Peyer's patch (tissue), 4 donors: ENCODE results near the gene IRF8. TPM values are rescaled to one million over a fixed set of nuclear protein-coding genes. Genes with fewer than 3 reads are reported as not detected.

ENCODE experiments used
- DNase-seq, 3 donors: peaks; one replicate each; pipeline ENCODE4 v3.0.0-alpha.2; 2017 to 2019
- H3K27ac ChIP-seq, 4 donors: fragments of 200-600 bp; sonication (generic); one replicate each; pipeline ENCODE4 v1.5.1; 2016 to 2019
- H3K27me3 ChIP-seq, 2 donors: fragments of 200-600 bp; sonication (generic); one replicate each; pipeline ENCODE4 v1.5.1; 2019
- H3K36me3 ChIP-seq, 3 donors: fragments of 200-600 bp; sonication (generic); one replicate each; pipeline ENCODE4 v1.5.1; 2016 to 2019
- H3K4me1 ChIP-seq, 4 donors: fragments of 200-600 bp; sonication (generic); one replicate each; pipeline ENCODE4 v1.5.1; 2016 to 2019
- H3K4me3 ChIP-seq, 4 donors: fragments of 200-600 bp; sonication (generic); 1 replicate in 3 of 4; 2 replicates in 1 of 4; pipeline ENCODE4 v1.5.1; 2016 to 2019; ENCODE audit warnings: mild to moderate bottlenecking in 1 of 4
- H3K9me3 ChIP-seq, 4 donors: fragments of 200-600 bp; sonication (generic); one replicate each; pipeline ENCODE4 v1.5.1; 2016 to 2019; ENCODE audit warnings: mild to moderate bottlenecking in 1 of 4
- CTCF ChIP-seq, 6 experiments: fragments of 450-650 bp in 4 of 6; fragments of 200-600 bp in 2 of 6; sonication (generic) in 1 of 6; IDR thresholded peaks; one replicate each; pipeline ENCODE4 v1.5.1; 2017 to 2019; ENCODE audit warnings: antibody characterized with exemption in 6 of 6, mild to moderate bottlenecking in 3 of 6, moderate library complexity in 1 of 6
- POLR2A ChIP-seq, 2 donors: fragments of 450-650 bp; IDR thresholded peaks; one replicate each; pipeline ENCODE4 v1.5.1; 2017; ENCODE audit warnings: antibody characterized with exemption in 2 of 2, mild to moderate bottlenecking in 2 of 2, moderate library complexity in 2 of 2
- total RNA-seq, 4 donors: library from RNA; depleted of rRNA; stranded (reverse); fragments of >200 nt; gene quantifications; one replicate each; pipeline ENCODE4 v1.1.0, GENCODE V29; 2016

Gene IRF8
- total RNA-seq, 4 donors from 2014 or later = 39.8 to 191 (median 93.2) TPM

- Histone ChIP-seq H3K36me3 (no peaks in the 10 kb centered on the region), H3K9me3 (no peaks in the 10 kb centered on the region), H3K4me3 (peak overlapping the region in 1 of 4 donors; percentile 12), H3K27me3 (no peaks in the 10 kb centered on the region), H3K27ac (peak overlapping the region in 2 of 4 donors; percentile 44 to 72), H3K4me1 (peaks cover 0 to 14% (median 4%) of the 10 kb centered on the region in 4 donors)
- TF ChIP-seq CTCF (IDR thresholded peaks at IDR 0.05) = no peak
- no peak for TF ChIP-seq POLR2A (IDR thresholded peaks at IDR 0.05)
- DNase-seq = no peak
Measured at GRCh38 chr16:85944572-85945423, 45.8 kb downstream of the IRF8 start.

GRCh38 chr16:85945424-85945751 lies 46.4 kb downstream of the IRF8 start:
- H3K27me3 ChIP-seq = no peaks in the 10 kb centered on the region
- no peaks in the 10 kb centered on the region for H3K36me3 ChIP-seq
- DNase-seq = no peak
- H3K4me1 ChIP-seq = peaks cover 0 to 14% (median 5%) of the 10 kb centered on the region in 4 donors
- no peaks in the 10 kb centered on the region for H3K9me3 ChIP-seq
- TF ChIP-seq POLR2A (IDR thresholded peaks at IDR 0.05) (no peak), CTCF (IDR thresholded peaks at IDR 0.05) (no peak)
- H3K4me3 ChIP-seq = peak overlapping the region in 1 of 4 donors; percentile 12
- H3K27ac ChIP-seq = peak overlapping the region in 2 of 4 donors; percentile 44 to 72

- Histone ChIP-seq H3K27me3 (no peaks in the 10 kb centered on the region), H3K4me3 (peak overlapping the region in 1 of 4 donors; percentile 12), H3K9me3 (no peaks in the 10 kb centered on the region), H3K4me1 (peaks cover 0 to 14% (median 5%) of the 10 kb centered on the region in 4 donors), H3K36me3 (no peaks in the 10 kb centered on the region), H3K27ac (peak overlapping the region in 1 of 4 donors; percentile 72)
- TF ChIP-seq POLR2A (IDR thresholded peaks at IDR 0.05) = no peak
- TF ChIP-seq CTCF (IDR thresholded peaks at IDR 0.05) = no peak
- DNase-seq = no peak
Measured at GRCh38 chr16:85946541-85947124, 47.7 kb downstream of the IRF8 start.

GRCh38 chr16:85947230-85948137 lies 48.5 kb downstream of the IRF8 start:
- no peaks in the 10 kb centered on the region for H3K36me3 ChIP-seq
- peak overlapping the region; percentile 28 to 42 (median 36) for H3K4me3 ChIP-seq
- peak overlapping the region in 2 of 4 donors; percentile 66 to 72 for H3K27ac ChIP-seq
- no peaks in the 10 kb centered on the region for H3K9me3 ChIP-seq
- TF ChIP-seq POLR2A (IDR thresholded peaks at IDR 0.05) (no peak), CTCF (IDR thresholded peaks at IDR 0.05) (no peak)
- peak in 2 of 3 donors; percentile 70 to 76 for DNase-seq
- no peaks in the 10 kb centered on the region for H3K27me3 ChIP-seq
- H3K4me1 ChIP-seq = peaks cover 0 to 14% (median 5%) of the 10 kb centered on the region in 4 donors

- H3K27ac ChIP-seq = peak overlapping the region in 2 of 4 donors; percentile 66 to 72
- no peak for DNase-seq
- H3K36me3 ChIP-seq = no peaks in the 10 kb centered on the region
- peaks cover 0 to 14% (median 5%) of the 10 kb centered on the region in 4 donors for H3K4me1 ChIP-seq
- peak overlapping the region; percentile 28 to 42 (median 36) for H3K4me3 ChIP-seq
- no peaks in the 10 kb centered on the region for H3K27me3 ChIP-seq
- TF ChIP-seq POLR2A (IDR thresholded peaks at IDR 0.05) = no peak
- TF ChIP-seq CTCF (IDR thresholded peaks at IDR 0.05) = no peak
- no peaks in the 10 kb centered on the region for H3K9me3 ChIP-seq
Measured at GRCh38 chr16:85948138-85948509, 49.2 kb downstream of the IRF8 start.
